Peyer's patch (tissue), 4 donors: ENCODE data around the gene RAN. TPM values are rescaled to one million over a fixed set of nuclear protein-coding genes. Genes with fewer than 3 reads are reported as not detected.
A peak's percentile ranks its signal among the peaks of the same experiment; 100 is the strongest.
"Not testable (repeated sequence)": the region's sequence is repeated elsewhere in the genome, so short reads cannot be mapped to it uniquely, and the experiment has no call there.

ENCODE experiments used
- DNase-seq, 3 donors: peaks; one replicate each; pipeline ENCODE4 v3.0.0-alpha.2; 2017 to 2019
- H3K27ac ChIP-seq, 4 donors: fragments of 200-600 bp; sonication (generic); one replicate each; pipeline ENCODE4 v1.5.1; 2016 to 2019
- H3K27me3 ChIP-seq, 2 donors: fragments of 200-600 bp; sonication (generic); one replicate each; pipeline ENCODE4 v1.5.1; 2019
- H3K36me3 ChIP-seq, 3 donors: fragments of 200-600 bp; sonication (generic); one replicate each; pipeline ENCODE4 v1.5.1; 2016 to 2019
- H3K4me1 ChIP-seq, 4 donors: fragments of 200-600 bp; sonication (generic); one replicate each; pipeline ENCODE4 v1.5.1; 2016 to 2019
- H3K4me3 ChIP-seq, 4 donors: fragments of 200-600 bp; sonication (generic); 1 replicate in 3 of 4; 2 replicates in 1 of 4; pipeline ENCODE4 v1.5.1; 2016 to 2019; ENCODE audit warnings: mild to moderate bottlenecking in 1 of 4
- H3K9me3 ChIP-seq, 4 donors: fragments of 200-600 bp; sonication (generic); one replicate each; pipeline ENCODE4 v1.5.1; 2016 to 2019; ENCODE audit warnings: mild to moderate bottlenecking in 1 of 4
- POLR2A ChIP-seq, 2 donors: fragments of 450-650 bp; IDR thresholded peaks; one replicate each; pipeline ENCODE4 v1.5.1; 2017; ENCODE audit warnings: antibody characterized with exemption in 2 of 2, mild to moderate bottlenecking in 2 of 2, moderate library complexity in 2 of 2
- total RNA-seq, 4 donors: library from RNA; depleted of rRNA; stranded (reverse); fragments of >200 nt; gene quantifications; one replicate each; pipeline ENCODE4 v1.1.0, GENCODE V29; 2016
- TF ChIP-seq, protein P1 (sequence below), 6 experiments: fragments of 450-650 bp in 4 of 6; fragments of 200-600 bp in 2 of 6; sonication (generic) in 1 of 6; IDR thresholded peaks; one replicate each; pipeline ENCODE4 v1.5.1; 2017 to 2019; ENCODE audit warnings: antibody characterized with exemption in 6 of 6, mild to moderate bottlenecking in 3 of 6, moderate library complexity in 1 of 6

Gene RAN
- total RNA-seq, 4 donors from 2014 or later = 48.4 to 154 (median 114) TPM

DNA sequence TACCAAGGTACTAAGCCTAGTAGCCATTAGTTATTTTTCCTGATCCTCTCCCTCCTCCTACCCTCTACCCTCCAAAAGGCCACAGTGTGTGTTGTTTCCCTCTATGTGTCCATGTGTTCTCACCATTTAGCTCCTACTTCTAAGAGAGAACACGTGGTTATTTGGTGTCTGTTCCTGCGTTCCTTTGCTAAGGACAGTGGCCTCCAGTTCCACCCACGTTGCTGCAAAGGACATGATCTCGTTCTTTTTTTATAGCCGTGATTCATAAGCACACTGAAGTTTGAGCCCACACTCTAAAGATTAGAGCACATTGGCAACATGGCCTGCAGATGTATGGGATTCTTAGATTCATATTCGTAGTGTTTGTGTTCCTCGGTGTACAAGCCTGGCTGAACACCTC is 24.8 kb upstream of the RAN start:
- TF ChIP-seq, protein P1, sequence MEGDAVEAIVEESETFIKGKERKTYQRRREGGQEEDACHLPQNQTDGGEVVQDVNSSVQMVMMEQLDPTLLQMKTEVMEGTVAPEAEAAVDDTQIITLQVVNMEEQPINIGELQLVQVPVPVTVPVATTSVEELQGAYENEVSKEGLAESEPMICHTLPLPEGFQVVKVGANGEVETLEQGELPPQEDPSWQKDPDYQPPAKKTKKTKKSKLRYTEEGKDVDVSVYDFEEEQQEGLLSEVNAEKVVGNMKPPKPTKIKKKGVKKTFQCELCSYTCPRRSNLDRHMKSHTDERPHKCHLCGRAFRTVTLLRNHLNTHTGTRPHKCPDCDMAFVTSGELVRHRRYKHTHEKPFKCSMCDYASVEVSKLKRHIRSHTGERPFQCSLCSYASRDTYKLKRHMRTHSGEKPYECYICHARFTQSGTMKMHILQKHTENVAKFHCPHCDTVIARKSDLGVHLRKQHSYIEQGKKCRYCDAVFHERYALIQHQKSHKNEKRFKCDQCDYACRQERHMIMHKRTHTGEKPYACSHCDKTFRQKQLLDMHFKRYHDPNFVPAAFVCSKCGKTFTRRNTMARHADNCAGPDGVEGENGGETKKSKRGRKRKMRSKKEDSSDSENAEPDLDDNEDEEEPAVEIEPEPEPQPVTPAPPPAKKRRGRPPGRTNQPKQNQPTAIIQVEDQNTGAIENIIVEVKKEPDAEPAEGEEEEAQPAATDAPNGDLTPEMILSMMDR (IDR thresholded peaks at IDR 0.05) = no peak
- no peak for TF ChIP-seq POLR2A (IDR thresholded peaks at IDR 0.05)
- Histone ChIP-seq H3K27ac (no peak overlapping the region), H3K36me3 (no peaks in the 10 kb centered on the region), H3K27me3 (no peaks in the 10 kb centered on the region), H3K4me3 (no peak overlapping the region), H3K4me1 (no peaks in the 10 kb centered on the region), H3K9me3 (no peaks in the 10 kb centered on the region)
- no peak for DNase-seq

DNA sequence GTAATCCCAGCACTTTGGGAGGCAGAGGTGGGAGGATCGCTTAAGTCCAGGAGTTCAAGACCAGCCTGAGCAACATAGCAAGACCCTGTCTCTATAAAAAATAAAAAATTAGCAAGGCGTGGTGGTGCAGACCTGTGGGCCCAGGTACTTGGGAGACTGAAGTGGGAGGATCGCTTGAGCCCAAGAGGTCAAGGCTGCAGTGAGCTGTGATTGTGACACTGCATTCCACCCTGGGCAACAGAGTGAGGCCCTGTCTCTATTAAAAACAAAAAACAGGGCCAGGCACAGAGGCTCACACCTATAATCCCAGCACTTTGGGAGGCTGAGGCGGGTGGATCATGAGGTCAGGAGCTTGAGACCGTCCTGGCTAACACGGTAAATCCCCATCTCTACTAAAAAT is 23.8 kb upstream of the RAN start:
- H3K4me3 ChIP-seq, H3K27ac ChIP-seq: not testable (repeated sequence)

DNA sequence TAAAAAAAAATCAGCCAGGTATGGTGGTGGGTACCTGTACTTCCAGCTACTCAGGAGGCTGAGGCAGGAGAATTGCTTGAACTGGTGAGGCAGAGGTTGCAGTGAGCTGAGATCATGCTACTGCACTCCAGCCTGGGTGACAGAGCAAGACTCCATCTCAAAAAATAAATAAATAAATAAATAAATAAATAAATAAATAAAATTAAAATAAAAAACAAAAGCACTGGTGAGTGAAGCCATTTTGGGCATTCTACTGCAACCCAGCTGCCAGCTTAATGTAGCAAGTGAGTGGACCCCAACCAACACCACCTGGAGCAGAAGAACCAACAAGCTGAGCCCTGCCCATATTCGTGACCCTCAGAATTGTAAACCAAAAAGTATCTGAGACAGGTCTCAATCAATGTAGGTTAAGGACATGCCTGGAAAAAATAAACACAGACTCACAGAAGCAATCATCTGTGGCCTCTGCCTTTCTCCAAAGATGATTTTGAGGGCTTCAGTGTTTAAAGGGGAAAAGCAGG is 23.0 kb upstream of the RAN start:
- H3K36me3 ChIP-seq, H3K4me3 ChIP-seq, H3K9me3 ChIP-seq, H3K4me1 ChIP-seq, DNase-seq, H3K27ac ChIP-seq, H3K27me3 ChIP-seq: not testable (repeated sequence)

More for the DNA sequence above, 23.8 kb upstream of the RAN start:
- DNase-seq, H3K9me3 ChIP-seq, H3K27me3 ChIP-seq, H3K36me3 ChIP-seq, H3K4me1 ChIP-seq: not testable (repeated sequence)

DNA sequence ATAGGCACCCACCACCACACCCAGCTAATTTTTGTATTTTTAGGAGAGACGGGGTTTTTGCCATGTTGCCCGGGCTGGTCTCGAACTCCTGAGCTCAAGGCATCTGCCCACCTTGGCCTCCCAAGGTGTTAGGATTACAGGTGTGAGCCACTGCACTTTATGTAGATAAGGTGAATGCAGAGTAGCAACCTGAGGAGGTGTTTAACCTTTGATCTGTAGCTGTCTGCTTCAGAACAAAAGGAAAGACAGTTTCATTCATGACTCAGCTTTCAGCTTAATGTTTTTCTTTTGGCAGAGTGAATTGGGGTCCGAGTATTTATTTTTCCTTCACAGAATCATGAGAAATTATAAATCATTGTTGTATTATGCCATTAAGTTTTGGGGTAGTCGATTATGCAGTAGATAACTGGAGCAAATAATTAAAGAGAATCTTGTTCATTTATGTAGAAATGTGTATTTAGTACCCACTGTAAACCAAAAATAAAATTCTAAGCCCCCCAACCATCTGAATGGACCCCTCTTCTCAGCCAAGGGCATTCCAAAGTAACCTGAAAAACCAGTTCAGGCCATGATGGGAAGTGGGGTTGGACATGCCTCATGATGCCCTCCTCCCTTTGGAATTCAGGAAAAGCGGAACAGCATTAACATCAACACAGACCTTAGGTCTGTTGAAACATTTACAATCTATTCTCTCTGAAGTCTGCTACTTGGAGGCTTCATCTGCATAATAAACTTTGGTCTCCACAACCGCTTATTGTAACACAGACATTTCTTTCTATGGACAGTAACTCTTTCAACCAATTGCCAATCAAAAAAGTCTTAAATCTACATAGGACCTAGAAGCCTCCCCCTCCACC is 22.1 kb upstream of the RAN start:
- Histone ChIP-seq H3K4me3 (no peak overlapping the region), H3K4me1 (no peaks in the 10 kb centered on the region), H3K9me3 (no peaks in the 10 kb centered on the region), H3K27me3 (no peaks in the 10 kb centered on the region), H3K36me3 (no peaks in the 10 kb centered on the region), H3K27ac (peak overlapping the region in 1 of 4 donors; percentile 22)
- TF ChIP-seq, protein P1 (IDR thresholded peaks at IDR 0.05) = no peak
- TF ChIP-seq POLR2A (IDR thresholded peaks at IDR 0.05) = no peak
- no peak for DNase-seq

DNA sequence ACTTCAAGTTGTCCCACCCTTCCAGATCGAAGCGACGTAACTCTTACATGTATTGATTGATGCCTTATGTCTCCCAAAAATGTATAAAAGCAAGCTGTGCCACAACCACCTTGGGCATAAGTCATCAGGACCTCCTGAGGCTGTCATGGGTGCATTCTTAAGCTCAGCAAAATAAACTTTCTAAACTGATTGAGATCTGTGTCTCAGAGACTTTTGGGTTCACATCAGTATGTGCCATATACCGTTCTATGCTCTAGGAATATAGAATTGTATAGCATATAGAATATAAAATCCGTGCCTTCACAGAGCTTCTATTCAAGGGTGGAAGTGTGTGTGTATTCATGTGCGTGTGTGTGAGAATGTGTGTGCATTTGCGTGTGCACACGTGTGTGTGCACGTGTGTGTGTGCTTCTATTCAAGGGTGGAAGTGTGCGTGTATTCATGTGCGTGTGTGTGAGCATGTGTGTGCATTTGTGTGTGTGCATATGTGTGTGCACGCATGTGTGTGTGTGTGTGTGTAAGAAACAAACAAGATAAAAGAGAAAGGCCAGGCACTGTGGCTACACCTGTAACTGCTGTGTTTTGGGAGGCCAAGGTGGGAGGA is 21.3 kb upstream of the RAN start:
- Histone ChIP-seq H3K27me3 (no peaks in the 10 kb centered on the region), H3K36me3 (no peaks in the 10 kb centered on the region), H3K9me3 (no peaks in the 10 kb centered on the region), H3K4me3 (no peak overlapping the region), H3K4me1 (no peaks in the 10 kb centered on the region), H3K27ac (no peak overlapping the region)
- TF ChIP-seq, protein P1 (IDR thresholded peaks at IDR 0.05) = no peak
- no peak for TF ChIP-seq POLR2A (IDR thresholded peaks at IDR 0.05)
- DNase-seq = no peak

DNA sequence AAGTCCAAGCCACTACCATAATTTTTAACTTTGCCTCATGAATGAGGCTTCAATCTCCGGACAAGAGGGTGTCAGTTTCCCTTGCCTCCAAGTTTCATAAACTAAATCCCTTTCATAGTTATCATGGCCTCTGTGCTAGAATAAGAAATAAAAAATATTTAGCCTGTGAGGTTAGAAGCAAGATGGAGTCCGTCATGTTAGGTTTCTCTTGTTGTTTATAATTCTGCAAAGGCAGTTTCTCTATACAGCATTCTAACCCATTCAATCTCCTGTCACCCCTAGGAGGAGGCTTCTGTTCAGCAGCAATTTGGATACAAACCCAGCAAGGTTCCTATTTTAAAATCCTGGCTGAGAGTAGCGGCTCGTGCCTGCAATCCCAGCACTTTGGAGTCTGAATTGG is 15.8 kb upstream of the RAN start:
- H3K27me3 ChIP-seq = no peaks in the 10 kb centered on the region
- H3K27ac ChIP-seq = no peak overlapping the region
- TF ChIP-seq, protein P1 (IDR thresholded peaks at IDR 0.05) = no peak
- no peak for TF ChIP-seq POLR2A (IDR thresholded peaks at IDR 0.05)
- no peak overlapping the region for H3K4me3 ChIP-seq
- no peaks in the 10 kb centered on the region for H3K36me3 ChIP-seq
- H3K9me3 ChIP-seq = peaks cover 0 to 5% (median 0%) of the 10 kb centered on the region in 4 donors
- no peak for DNase-seq
- H3K4me1 ChIP-seq = no peaks in the 10 kb centered on the region
